GM18526 (cell line): ENCODE measurements around the gene FOXL3.

ENCODE experiments used
- POLR2A ChIP-seq: IDR thresholded peaks from 3 replicates; pipeline ENCODE4 v1.6.1; 2011; ENCODE audit not compliant: insufficient read length; ENCODE audit errors: extremely low read depth

FOXL3 gene

GRCh38 chr7:289756-290553 is at the start of gene FOXL3:
TSS of gene FOXL3 (plus strand) at chr7:290170. CDS start at chr7:290170, 0 bp downstream.
- TF ChIP-seq POLR2A: no peak

- no peak for TF ChIP-seq POLR2A
Measured at GRCh38 chr7:240887-241421, 49.0 kb upstream of the FOXL3 start.

DNA sequence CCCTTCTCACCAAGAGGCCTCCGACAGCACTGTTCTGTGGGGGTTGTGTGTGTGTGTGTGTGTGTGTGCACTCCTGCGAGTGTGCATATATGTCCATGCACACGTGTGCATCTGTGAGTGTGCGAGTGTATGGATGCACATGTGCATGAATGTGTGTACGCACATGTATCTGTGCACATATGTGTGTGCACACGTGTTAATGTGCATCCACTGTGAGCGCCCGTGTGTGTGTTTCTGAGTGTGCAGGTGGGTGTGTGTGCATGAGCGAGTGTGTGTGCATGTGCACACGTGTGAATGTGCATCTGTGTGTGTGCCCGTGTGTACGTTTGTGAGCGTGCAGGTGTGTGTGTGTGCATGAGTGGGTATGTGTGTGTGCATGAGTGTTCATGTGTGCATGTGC is 48.5 kb upstream of the FOXL3 start:
- no peak for TF ChIP-seq POLR2A

DNA sequence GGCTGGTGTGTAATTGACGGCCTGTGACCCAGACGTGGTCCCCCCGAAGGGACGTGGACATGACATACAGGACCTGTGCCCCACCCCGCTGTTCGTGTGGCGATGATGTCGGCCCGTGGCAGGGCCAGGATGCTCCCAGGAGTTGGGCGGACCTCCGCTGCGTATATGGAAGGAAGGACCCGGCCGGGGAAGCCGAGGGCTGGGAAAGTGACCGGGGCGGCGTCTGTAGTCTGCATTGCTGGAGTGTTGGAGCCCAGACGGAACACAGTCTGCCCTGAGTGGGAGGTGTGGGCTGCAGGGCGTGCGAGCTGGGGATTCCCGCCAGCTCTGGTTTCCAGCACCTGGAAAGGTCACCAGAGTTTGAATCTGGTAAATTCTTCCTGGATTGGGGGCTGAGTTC is 45.0 kb upstream of the FOXL3 start:
- TF ChIP-seq POLR2A: no peak

DNA sequence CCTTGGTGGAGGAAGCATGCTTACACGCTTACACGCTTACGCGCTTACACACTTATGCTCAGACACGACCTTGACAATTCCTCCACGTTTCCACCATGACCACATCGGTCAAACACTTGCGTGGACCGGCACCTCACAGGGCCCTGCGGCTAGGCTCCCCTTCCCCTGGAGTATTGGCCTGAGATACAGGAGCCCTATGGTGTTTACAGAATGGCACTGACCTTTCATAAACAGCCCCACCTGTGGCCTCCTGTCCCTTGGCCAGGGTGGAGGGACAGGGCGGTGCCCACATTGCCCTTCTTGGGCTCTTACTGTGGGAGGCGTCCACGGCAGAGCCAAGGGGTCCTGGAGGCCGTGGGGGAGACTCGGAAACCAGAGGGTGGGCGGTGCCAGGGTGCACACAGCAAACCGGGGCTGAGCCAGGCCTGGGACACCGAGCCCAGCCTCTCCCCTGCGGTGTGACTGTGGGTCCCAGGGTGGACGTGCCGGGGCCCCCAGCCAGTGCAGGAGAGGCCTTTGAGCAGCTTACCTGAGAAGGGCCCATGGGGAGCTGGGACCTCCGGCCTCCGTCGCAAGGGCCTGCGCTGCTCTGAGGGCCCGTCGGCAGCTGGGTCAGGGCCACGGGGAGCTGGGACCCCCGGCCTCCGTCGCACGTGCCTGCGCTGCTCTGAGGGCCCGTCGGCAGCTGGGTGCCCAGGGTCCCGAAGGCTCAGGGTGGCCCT is 44.2 kb upstream of the FOXL3 start:
- TF ChIP-seq POLR2A: no peak

GRCh38 chr7:246451-246850 is 43.5 kb upstream of the FOXL3 start:
- TF ChIP-seq POLR2A: no peak

- TF ChIP-seq POLR2A: no peak
Measured at GRCh38 chr7:247181-247580, 42.8 kb upstream of the FOXL3 start.

DNA sequence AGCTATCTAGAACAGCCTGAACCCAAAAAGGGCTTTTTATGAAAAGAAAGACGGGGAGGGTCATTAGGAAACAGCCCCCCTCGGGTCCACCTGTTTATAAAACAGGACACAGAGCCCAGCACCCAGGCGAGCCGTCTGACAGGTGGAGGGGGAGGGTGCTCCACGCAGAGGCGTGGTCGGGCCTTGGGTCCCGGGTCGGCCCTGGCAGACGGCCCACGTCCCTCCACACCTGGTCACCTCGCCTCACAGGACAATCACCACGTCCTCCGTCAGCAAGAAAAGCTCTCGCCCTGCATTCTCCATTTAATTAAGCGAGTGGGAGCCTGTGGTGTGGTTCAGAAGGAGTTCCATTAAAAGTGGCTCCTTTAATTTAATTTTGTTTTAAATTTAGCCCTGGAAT is 42.3 kb upstream of the FOXL3 start:
- no peak for TF ChIP-seq POLR2A

DNA sequence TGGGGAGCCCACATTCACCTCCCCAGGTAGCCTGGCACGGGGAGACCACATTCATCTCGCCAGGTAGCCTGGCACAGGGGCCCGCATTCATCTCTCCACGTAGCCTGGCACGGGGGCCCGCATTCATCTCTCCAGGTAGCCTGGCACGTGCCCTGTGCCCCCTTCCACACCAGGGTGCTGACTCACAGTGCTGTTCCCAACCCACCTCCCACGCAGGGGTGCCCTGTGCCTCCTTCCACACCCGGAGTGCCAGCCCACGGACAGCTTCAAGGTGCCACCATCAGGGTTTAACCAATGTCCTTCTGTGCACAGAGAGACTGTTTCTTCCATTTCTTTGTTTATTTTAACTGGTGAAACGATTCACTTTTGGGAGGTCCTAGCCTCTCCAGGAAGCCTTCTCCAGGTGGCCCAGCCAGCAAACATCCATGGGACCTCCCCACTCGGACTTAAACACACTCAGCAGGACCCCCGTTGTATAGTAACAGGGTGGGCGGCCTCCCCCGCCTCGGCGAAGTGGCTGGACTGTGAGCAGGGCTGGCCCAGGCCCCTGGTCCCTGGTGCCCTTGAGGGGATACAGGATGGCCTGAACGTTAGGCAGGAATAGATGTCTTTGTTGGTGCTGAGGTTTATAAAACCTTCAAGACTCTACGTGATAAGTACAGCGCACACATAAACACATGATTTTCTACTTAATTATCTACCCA is 41.1 kb upstream of the FOXL3 start:
- no peak for TF ChIP-seq POLR2A

GRCh38 chr7:249989-250388 is 40.0 kb upstream of the FOXL3 start:
- no peak for TF ChIP-seq POLR2A

DNA sequence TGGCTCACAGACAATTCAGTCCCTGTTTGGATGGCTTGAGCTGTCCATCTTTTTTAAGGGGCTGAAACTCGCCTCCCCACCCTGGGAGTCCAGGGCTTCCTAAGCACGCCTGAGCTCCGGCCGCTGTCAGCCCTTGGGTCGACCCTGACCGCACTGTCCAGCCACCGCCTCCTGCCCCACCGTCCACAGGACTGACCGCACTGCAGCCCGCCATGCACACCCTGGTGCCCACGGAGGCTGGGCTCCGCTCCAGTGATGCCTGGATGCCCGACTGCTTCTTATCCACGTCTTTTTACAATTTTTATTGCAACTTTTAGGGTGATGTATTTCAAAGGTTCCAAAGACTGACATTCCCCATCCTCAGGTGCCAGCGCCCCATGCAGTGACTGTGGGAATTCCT is 39.4 kb upstream of the FOXL3 start:
- no peak for TF ChIP-seq POLR2A

GRCh38 chr7:251005-251404 is 39.0 kb upstream of the FOXL3 start:
- no peak for TF ChIP-seq POLR2A

DNA sequence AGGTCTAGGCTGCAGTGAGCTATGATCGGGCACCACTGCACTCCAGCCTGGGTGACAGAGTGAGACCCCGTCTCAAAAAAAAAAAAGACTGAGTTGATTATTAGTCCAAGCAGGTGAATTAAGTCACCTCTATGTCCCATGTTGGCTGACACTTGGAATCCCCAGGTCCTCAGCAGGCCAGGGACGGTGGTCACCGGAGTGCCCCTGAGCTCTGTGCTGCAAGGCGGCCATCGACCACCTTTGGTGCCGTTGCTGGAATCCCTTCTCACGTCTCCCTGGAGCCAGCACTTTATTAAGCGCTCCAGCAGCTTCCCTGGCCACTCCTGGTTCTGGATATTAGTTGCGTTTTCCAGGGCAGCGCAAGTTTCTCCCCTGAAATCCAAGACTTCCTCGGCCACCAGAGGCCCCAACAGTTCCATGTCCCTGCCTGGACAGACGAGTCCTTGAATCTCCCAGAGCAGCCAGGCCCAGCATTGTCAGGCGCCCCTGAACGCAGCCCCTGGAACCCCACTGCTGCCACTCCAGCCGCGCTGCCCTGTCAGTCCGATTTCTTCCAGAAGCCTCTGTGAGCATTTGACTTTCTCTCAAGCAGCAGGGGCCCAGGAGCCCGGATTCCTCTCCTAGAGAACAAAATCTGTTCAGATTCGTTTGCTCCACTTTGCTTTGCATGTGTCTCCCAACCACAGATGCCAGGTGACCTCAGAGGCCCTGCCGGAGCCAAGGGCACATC is 38.4 kb upstream of the FOXL3 start:
- TF ChIP-seq POLR2A: no peak

DNA sequence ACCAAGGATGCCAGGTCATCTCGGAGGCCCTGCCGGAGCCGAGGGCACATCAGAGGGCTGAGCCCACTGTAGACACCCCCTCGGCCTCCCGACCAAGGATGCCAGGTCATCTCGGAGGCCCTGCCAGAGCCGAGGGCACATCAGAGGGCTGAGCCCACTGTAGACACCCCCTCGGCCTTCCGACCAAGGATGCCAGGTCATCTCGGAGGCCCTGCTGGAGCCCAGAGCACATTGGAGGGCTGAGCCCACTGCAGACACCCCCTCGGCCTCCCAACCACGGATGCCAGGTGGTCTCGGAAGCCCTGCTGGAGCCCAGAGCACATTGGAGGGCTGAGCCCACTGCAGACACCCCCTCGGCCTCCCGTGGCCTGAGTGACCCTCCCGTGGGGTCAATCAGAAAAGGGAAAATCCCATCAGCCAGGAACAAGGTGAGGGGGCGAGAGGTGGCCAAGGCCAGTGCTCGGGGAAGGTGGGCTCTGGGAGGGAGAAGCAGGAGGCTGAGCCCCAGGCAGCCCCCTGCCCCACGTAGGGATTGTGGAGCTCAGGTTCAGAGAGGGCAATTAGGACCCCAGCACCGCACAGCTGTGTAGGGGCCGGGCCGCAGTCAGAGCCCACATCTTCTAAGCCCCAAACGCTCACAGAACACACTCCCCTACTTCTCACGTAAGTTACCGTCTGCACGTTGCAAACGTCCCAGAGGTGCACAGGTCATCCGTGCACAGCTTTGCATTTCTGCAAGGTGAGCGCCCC is 37.6 kb upstream of the FOXL3 start:
- TF ChIP-seq POLR2A: no peak
